GM21447 (cell line): ENCODE results near the gene SRP54.
A peak's percentile ranks its signal among the peaks of the same experiment; 100 is the strongest.
"Not testable (repeated sequence)": the region's sequence is repeated elsewhere in the genome, so short reads cannot be mapped to it uniquely, and the experiment has no call there.

Source experiments
- ATAC-seq: cut with Tn5 transposase; IDR thresholded peaks from one replicate; pipeline ENCODE4 v1.9.1; 2021; ENCODE audit not compliant: unreplicated experiment

SRP54 gene

DNA sequence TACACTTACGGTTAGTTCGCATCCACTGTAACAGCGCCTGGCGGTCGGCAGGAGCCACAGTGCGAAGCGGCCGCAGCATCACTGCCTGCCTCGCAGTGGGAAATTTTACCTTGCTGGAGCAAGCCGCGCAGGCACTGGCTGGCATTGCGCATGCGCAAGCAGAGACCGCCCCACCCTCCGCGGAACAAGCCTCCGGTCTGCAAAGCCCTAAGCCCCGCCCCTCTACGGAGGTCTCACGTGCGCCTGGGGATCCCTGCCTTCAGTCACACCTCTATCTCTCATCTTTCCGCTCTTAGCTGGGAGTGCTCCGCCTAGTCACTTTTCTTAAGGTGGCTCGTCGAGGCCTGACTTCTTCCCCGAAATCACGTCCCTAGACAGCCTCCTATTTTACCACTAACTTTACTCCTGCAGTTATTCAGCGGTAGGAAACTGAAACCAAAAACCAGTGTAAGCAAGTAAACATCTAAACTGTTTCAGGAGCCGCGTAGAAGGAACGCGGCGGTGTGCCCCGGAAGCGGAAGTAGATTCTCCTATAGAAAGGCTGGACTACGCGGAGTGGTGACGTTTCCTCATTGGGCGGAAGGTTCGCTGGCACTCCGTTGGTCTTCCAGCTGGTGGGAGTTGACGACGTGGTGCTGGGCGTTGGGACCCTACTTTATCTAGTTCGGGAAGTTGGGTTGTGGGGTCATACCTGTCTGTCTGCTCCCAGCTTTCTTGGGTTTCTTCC, at the start of gene SRP54:
Gene SRP54, plus strand, starts transcription at position 572 of the 727 bp plus-strand sequence. CDS start 13,718 bp downstream, outside the sequence.
- peak; percentile 76 for ATAC-seq

DNA sequence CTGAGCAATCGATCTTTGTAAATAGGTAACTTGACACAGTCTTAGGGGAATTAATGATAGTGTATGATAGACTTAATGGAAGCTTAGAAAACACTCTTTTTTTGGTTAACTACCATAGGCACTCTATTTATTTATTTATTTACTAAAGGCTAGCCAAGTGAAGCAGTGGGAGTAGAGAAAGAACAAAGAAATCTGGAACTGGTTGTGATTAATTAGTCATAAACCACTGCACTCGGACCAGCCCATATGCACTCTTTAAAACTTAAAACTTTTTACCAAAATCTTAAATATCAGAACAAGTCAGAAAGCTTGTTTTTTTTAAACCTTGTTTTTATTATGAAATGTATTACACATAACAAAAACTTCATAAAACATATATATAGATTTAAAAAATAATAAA, 49.5 kb upstream of the SRP54 start:
- no peak for ATAC-seq

DNA sequence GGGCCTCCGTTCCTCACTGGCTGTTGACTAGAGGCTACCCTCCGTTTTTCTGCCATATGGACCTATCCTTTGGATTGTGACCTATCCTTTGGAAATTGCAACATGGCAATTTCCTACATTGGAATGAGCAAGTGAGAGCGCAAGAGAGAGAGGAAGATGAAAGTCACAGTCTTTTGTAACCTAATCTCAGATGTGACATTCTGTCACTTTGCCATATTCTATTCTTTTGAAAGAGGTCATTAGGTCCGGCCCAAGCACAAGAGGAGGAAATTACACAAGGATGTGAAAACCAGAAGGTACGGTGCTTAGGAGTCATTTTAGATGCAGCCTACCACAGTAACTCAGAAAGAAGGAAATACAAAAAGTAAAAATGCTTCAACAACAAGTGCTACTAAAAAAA, 47.3 kb upstream of the SRP54 start:
- ATAC-seq: no peak

DNA sequence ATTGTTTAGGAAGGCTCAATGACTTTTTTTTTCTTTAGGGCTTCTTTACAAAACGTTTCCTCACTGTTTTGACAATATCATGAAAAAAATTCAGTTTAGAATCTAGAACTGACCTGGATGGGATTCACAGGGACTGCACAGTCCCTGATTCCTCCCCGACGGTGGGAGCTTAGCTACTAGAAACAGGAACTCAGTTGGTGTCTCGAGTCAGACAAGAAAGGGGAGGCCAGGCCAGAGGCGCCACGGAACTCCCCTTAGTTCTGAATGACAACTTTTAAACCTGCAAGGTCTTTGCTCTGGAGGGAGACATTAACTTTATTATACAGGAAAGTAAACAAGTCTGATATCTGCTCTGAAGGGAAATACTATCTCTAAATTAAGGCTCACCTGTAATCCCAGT, 45.4 kb upstream of the SRP54 start:
- no peak for ATAC-seq

DNA sequence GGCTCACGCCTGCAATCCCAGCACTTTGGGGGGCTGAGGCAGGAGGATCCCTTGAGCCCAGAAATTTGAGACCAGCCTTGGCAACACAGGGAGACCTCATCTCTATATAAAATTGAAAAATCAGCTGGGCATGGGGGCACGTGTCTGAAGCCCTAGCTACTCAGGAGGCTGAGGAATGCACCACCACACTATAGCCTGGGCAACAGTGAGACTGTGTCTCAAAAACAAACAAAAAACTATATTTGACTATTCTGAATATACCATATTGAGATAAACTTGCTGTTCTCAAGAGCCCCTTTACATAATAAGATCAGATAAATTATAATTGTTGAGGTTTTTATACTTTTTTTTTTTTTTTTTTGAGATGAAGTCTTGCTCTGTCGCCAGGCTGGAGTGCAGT, 44.9 kb upstream of the SRP54 start:
- ATAC-seq: no peak

DNA sequence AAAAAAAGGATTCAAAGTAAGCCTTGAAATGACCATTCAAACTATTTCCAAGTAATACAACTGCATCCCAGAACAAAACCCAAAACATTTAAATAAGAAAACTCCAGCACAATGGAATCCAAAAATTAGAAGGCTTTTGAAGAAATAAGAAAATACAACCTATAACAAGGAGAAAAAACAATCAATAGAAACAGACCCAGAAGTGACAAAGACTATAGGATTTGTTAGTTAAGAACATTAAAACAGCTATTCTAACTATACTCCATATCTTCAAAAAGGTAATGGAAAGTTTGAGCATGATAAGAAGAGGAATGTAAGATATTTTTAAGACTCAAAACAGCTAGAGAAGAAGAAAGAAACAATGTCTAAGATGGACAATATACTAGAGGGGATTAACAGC, 39.3 kb upstream of the SRP54 start:
- no peak for ATAC-seq

DNA sequence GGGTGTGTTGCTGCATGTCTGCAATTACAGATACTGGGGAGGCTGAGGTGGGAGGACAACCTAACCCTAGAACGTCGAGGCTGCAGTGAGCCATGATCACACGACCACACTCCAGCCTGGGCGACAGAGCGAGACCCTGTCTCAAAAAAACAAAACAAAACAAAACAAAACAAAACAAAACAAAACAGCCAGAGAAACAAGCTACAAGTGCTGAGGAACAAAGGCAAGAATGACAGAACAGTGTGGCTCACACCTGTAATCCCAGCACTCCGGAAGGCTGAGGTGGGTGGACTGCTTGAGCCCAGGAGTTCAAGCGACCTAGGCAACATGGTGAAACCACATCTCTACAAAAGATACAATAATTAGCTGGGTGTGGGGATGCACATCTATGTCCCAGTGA, 38.0 kb upstream of the SRP54 start:
- ATAC-seq: no peak

DNA sequence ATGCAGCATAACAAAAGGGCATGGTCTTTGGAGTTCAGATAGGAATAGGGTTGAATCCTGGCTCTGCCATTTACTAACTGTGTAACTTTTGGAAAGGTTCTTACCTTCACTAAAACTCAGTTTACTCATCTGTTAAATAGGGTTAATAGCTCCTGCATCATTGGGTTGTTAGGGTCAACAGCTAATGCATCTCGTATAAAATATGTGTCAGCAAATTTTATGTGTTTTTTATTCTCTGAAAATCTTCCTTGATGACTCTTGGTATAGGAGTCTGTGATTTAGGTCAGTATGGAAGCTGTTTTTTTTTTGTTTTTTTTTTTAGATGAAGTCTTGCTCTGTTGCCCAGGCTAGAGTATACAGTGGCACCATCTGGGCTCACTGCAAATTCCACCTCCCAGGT, 36.1 kb upstream of the SRP54 start:
- ATAC-seq: no peak

DNA sequence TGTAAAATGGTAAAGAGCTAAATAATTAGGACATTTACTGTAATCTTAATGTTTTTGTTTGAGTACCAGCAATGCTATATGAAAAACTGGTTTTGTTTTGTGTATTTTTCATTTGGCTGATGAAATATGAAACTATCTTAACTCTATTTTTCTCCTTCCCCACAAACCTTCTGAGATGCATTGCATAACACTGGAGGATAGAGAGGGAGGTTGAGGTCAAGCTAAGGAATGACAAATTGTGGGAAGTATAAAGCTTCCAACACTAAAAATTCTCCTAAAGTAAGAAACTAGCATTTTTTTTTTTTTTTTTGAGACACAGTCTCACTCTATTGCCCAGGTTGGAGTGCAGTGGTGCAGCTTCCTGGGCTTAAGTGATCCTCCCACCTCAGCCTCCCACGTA, 31.5 kb upstream of the SRP54 start:
- ATAC-seq: no peak

DNA sequence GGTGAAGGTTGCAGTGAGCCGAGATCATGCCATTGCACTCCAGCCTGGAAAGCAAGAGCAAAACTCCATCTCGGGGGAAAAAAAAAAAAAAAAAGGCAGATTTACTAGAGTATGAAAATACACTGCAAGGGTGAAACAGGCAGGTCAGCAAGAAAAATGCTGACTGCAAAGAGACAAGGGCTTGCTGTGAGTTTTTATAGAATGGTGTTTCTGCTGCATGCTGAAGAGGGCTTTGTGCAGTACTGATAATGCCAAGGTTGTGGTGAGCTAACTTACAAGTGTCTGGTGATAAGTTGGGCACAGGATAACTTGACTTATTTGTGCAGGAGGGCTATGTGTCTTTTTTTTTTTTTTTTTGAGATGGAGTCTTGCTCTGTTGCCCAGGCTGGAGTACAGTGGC, 25.9 kb upstream of the SRP54 start:
- no peak for ATAC-seq

DNA sequence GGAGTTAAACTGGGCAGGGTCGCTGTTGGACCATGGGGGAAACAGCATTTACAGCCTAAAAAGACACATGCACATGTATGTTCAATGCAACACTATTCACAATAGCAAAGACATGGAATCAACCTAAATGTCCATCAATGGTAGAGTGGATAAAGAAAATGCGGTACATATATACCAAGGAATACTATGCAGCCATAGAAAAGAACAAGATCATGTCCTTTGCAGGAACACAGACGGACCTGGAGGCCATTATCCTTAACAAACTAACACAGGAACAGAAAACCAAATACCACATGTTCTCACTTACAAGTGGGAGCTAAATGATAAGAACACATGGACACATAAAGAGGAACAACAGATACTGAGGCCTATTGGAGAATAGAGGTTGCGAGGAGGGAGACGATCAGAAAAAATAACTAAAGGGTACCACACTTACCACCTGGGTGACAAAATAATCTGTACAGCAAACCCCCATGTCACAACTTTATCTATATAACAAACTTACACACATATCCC, 25.0 kb upstream of the SRP54 start:
- no peak for ATAC-seq

DNA sequence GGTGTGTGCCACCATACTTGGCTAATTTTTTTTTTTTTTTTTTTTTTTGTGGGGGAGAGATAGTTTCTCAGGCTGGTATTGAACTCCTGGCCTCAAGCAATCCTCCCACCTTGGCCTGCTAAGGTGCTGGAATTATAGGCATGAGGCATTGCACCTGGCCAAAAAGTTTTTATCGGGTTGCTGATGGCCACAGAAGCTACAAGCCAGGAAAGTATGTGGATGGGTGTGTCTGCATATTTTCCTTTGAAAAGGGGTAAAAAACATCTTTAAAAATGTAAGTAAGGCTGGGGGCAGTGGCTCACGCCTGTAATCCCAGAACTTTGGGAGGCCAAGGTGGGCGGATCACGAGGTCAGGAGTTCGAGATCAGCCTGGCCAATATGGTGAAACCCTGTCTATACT, 20.7 kb upstream of the SRP54 start:
- ATAC-seq: not testable (repeated sequence)

DNA sequence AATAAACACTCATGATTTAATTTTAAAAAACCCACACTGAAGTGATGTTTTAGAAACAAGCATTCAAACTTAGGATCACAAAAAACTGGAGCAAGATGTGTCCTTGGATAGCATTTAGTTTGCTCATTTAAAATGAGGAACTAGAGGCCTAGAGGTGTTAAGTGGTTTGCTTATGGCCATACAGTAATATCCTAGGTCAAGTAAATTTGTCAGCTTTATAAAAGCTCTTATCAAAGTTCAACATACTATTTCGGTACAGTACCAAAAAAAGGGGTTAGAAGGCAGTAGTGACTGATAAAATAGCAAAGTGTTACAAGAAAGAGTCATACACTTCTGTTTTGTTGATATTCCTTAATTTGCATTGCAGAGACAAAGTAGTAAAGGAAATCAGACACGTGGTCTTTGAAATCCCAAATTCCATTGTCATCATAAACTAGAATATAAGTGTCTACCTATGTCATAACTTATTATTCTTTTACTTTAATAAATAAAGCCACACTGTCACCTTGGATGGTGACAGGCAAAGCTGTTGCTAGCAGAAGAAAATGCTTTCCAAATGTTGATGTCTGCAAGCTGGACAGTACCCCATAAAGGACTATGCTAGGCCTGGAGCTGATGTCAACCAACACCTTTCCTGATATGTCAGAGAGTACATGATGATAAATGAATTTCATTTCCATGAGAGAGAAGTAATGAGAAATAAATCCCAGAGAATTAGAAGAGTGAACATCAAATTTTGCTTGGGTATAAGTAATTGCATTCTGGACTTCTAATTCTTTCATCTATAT, 17.6 kb upstream of the SRP54 start:
- no peak for ATAC-seq

DNA sequence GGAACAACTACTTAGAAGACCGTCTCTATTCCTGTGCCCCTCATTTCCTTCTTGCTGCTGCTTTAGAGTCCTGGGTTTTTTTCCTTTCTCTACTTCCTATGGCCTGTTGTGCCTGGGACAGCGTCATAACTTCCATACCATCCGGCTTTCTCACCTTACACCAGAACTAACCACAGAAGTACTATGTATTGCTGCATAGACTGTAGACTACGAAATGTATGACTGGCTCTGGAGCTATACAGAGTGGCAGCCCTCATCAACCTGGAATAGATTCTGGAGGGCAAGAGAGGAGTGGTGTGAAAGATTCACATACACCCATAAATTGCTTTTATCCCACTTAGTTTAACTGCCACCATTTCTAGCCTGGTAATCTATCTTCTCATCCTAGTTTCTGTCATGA, 16.9 kb upstream of the SRP54 start:
- no peak for ATAC-seq

DNA sequence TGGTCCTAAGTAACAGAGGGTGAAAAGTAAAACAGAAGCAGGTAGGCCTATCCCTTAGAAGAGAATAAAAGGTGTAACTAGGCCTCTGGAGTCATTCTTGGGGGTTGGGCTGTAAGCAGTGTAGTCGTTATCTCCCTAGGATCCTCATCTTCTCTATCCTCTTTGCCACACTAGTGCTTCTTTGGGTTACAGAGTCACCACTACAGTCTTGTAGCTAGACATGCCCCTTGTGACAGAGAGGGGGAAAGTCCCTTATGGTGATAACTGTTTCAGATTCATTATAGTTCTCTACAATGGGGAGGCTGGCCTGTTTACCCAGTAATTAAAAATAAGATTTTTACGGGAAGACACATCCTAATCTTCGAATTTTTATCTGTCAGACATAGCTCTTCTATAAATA, 16.4 kb upstream of the SRP54 start:
- peak; percentile 82 for ATAC-seq

DNA sequence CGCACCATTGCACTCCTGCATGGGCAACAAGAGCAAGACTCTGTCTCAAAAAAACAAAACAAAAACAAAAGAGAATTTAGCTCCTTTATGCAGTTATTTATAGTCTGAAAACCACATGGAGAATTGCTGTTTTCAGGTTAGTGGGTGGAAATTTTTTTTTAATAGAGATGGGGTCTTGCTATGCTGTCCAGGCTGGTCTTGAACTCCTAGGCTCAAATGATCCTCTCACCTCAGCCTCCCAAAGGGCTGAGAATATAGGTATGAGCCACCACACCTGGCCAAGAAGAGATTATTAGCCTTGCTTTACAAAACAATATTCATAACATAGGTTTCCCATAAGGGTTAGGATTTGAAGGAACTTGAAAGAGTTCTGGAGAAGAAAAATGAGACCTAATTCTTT, 12.1 kb upstream of the SRP54 start:
- no peak for ATAC-seq

DNA sequence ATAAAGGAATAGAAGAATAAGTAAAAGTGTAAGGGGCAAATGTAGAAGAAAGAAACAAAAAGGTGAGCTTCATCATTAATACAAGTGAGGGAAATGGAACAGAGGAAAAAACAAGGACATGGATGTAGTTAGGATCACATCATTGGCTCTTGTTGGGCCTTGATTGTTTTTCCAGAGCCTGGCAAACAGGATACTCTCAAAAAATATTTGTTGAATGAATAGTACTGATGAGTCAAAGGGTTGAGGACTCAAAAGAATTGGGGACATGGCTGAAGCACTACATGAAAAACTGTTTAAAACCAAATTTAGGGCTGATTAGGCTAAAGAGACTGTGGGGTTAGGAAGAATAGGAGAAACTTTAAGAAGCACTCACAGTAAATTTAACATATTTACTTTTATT, 11.4 kb upstream of the SRP54 start:
- ATAC-seq: no peak

DNA sequence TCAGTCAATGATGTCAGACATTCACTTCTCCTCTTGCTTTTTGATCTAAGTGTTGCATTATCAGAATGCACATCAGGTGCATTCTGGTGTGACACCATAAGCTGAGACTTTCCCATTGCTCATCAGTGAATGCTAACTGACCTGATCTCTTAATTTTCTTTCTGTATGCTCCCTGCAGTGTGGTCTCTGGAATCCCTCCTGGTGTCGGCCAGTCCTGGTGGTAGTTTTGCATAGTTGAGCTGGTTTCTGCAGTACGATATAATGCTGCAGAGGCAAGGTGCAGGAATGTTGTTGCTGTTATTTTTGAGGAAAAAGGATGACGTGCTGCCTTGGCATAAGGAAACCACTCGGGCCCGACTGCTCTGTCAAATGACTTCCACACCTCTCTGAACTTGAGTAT, 11.0 kb upstream of the SRP54 start:
- ATAC-seq: no peak

DNA sequence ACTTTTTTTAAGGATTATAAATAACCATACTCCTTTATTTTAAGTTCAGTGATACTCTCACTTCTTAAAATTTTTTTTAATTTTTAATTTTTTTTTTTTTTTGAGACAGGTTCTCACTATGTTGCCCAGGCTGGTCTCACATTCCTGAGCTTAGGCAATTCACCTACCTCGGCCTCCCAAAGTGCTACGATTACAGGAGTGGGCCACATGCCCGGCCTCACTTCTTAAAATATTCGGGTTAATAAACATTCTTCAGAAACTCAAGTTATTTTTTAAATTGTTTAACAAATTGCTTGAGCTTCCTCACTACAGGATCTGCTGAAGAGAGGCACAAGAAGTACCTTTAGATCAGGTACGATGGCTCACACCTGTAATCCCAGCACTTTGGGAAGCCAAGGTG, 4.3 kb upstream of the SRP54 start:
- no peak for ATAC-seq

DNA sequence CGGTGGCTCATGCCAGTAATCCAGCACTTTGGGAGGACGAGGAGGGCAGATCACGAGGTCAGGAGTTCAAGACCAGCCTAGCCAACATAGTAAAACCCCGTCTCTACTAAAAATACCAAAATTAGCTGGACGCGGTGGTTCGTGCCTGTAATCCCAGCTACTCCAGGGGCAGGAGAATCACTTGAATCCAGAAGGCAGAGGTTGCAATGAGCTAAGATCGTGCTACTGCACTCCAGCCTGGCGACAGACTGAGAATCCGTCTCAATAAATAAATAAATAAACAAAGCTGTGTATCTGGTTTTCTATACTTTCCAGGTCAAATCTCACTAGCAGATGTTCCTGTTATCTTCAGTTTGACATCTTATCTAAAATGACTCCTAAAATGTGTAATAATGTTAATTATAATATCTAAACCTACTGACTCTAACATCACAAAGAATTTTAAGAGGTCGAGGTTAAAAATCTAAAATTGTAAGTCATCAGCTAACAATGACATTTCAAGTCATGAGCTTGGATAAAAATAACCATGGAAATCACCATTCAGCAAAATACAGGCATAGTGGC, 2.4 kb upstream of the SRP54 start:
- ATAC-seq: no peak

DNA sequence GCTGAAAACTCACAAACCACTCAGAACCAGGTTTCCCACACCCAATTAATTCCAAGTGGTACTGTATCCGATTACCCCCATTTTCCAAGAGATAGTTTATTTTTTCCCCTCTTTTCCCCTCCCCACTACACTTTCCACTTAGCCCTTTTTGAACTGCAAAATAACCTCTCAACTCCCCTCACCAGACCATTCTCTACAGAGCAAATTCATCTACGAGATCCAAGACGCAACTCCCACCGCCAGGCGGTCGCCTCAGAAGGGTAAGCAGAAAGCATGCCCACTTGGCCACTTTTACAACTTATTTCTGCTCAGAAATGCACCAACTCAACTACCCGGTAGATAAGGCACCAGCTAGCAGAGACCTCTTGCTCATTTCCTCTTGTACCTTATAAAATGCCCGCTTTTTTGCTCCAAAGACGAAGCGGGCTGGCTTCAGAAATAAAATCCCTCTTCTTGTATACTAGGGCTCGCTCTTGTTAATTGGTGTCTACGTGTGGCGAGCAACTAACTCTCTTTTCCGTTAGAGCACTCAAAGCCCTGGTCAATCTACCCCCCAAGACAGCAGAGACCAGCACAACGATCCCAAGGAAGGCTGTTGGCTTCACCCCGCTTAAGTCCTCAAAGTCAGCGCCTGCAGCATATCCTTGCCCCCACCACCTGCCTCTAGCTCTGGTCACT, 910 bp upstream of the SRP54 start:
- ATAC-seq: peak; percentile 11
